Omental fat pad (tissue), 4 donors: ENCODE measurements around the gene LRRTM4. TPM values are rescaled to one million over a fixed set of nuclear protein-coding genes. Genes with fewer than 3 reads are reported as not detected.

ENCODE experiments used
- ATAC-seq: fragments of 150-250 bp; one replicate; pipeline ENCODE4 v1.9.1; 2016; ENCODE audit warnings: mild to moderate bottlenecking, moderate library complexity; ENCODE audit not compliant: low FRiP score
- DNase-seq: peaks from one replicate; pipeline ENCODE4 v3.0.0-alpha.2; 2019; ENCODE audit warnings: low spot score
- CTCF ChIP-seq, 3 donors: fragments of 450-650 bp; IDR thresholded peaks; one replicate each; pipeline ENCODE4 v1.5.1; 2016 to 2017; ENCODE audit warnings: antibody characterized with exemption in 3 of 3, mild to moderate bottlenecking in 3 of 3, moderate library complexity in 2 of 3
- total RNA-seq, 4 donors: library from RNA; depleted of rRNA; stranded (reverse); fragments of >200 nt; gene quantifications; one replicate each; pipeline ENCODE4 v1.1.0, GENCODE V29; 2016

The LRRTM4 gene
- total RNA-seq, 4 donors from 2014 or later, result 0.32 TPM; not detected in 3

- no peak for TF ChIP-seq CTCF (IDR thresholded peaks at IDR 0.05)
- no peak for ATAC-seq
These were observed 508.7 kb downstream of the LRRTM4 start for GRCh38 chr2:77013457-77013856.

GRCh38 chr2:77009307-77009706 is 512.9 kb downstream of the LRRTM4 start:
- DNase-seq, result no peak
- peak; percentile 62 for ATAC-seq

More at GRCh38 chr2:77013457-77013856, 508.7 kb downstream of the LRRTM4 start:
- no peak for DNase-seq

GRCh38 chr2:77008853-77009252 is 513.3 kb downstream of the LRRTM4 start:
- ATAC-seq (no peak), DNase-seq (no peak)
- TF ChIP-seq CTCF (IDR thresholded peaks at IDR 0.05), result no peak

More at GRCh38 chr2:77009307-77009706, 512.9 kb downstream of the LRRTM4 start:
- no peak for TF ChIP-seq CTCF (IDR thresholded peaks at IDR 0.05)

GRCh38 chr2:77007686-77008085 is 514.5 kb downstream of the LRRTM4 start:
- TF ChIP-seq CTCF (IDR thresholded peaks at IDR 0.05), result no peak
- ATAC-seq (no peak), DNase-seq (no peak)

GRCh38 chr2:77005522-77005921 is 516.7 kb downstream of the LRRTM4 start:
- ATAC-seq (no peak), DNase-seq (no peak)
- no peak for TF ChIP-seq CTCF (IDR thresholded peaks at IDR 0.05)

- DNase-seq (no peak), ATAC-seq (no peak)
- no peak for TF ChIP-seq CTCF (IDR thresholded peaks at IDR 0.05)
These were observed 520.3 kb downstream of the LRRTM4 start for GRCh38 chr2:77001895-77002294.

GRCh38 chr2:76998704-76999103 is 523.5 kb downstream of the LRRTM4 start:
- no peak for ATAC-seq
- no peak for DNase-seq
- TF ChIP-seq CTCF (IDR thresholded peaks at IDR 0.05), result no peak
